ENCODE results near the gene INPP4B. TPM values are rescaled to one million over a fixed set of nuclear protein-coding genes. Genes with fewer than 3 reads are reported as not detected.
A peak's percentile ranks its signal among the peaks of the same experiment; 100 is the strongest.

The INPP4B gene
- total RNA-seq, 2 donors from 2014 or later: 8.2 to 16.6 TPM

DNA sequence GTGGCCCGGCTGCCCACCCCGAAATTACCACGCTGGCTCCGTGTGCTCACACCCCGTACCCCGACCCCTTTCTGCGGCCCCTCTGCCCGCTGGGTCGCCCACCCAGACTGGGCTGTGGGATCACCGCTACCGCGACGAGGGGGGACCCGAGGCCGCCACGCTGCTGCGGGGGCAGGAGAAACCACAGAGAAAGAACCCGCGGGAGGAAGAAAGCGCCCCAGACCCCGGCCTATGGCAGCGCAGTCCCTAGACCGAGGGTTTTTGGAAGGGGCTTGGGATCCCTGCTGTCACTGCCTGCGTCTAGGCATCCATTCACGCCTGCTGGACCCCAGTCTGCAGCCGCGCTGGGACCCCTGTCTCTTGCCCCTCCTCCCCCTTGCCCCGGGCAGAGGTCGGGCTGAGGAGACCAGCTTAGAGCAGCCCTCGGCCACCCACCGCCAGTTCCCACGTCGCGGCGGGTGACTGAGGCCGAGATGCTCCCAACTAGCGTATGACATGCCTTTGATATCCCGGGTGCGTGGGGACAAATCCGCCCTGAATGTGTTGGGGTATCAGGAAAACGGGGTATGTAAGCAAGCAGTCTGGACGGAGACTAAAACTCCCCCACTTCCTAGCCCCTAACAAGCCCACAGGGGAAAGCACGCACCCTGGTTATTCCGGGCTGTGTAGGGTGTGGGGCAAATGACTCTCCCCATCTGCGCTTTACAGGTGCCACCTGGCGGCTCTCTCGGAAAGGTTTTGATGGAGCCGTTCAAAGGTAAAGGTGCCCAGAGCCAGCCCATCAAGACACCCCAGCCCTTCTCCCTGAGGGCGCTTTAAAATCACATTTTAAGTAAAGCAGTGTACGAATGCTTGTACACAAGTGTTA lies 862 bp upstream of the INPP4B start:
- H3K4me3 ChIP-seq: peak overlapping the region; percentile 18 to 62
- no peaks in the 10 kb centered on the region for H3K27me3 ChIP-seq
- no peaks in the 10 kb centered on the region for H3K9me3 ChIP-seq
- no peaks in the 10 kb centered on the region for H3K36me3 ChIP-seq (replicated peaks in 1 of 2; ENCODE audit: insufficient read depth in 1 of 2, low read depth in 2 of 2)
- DNase-seq (peak; percentile 67 to 75 (median 70)), ATAC-seq (peak; percentile 82)
- TF ChIP-seq CTCF (IDR thresholded peaks at IDR 0.05) (peak; percentile 10 to 70 (median 57)), POLR2A (IDR thresholded peaks at IDR 0.05) (no peak)
- intact Hi-C loops (cut with DNase I): loop anchor here (5.0 kb wide), 1 partner anchor 720 kb away; no protein-coding TSS in a partner anchor
- peaks cover 17% of the 10 kb centered on the region for H3K4me1 ChIP-seq
- H3K27ac ChIP-seq: peak overlapping the region in 3 of 4 donors; percentile 33 to 63 (median 33)
- 2% methylated on average over 22 to 50 of the region's 50 CpGs for WGBS, 2 donors

- intact Hi-C loops (cut with DNase I): loop anchor here (5.0 kb wide), 1 partner anchor 718 kb away; no protein-coding TSS in a partner anchor
- Histone ChIP-seq H3K27ac (peak overlapping the region in 2 of 4 donors; percentile 33 to 63), H3K27me3 (no peaks in the 10 kb centered on the region), H3K9me3 (no peaks in the 10 kb centered on the region), H3K4me1 (peaks cover 17% of the 10 kb centered on the region), H3K4me3 (peak overlapping the region; percentile 18 to 62), H3K36me3 (replicated peaks in 1 of 2; ENCODE audit: insufficient read depth in 1 of 2, low read depth in 2 of 2) (no peaks in the 10 kb centered on the region)
- DNase-seq (peak; percentile 3 to 24 (median 17)), ATAC-seq (peak; percentile 19)
- WGBS, 2 donors: 6 to 13% methylated on average over 18 to 43 of the region's 43 CpGs
- TF ChIP-seq POLR2A (IDR thresholded peaks at IDR 0.05): no peak
- TF ChIP-seq CTCF (IDR thresholded peaks at IDR 0.05): no peak
Measured at GRCh38 chr4:142845293-142846107, 601 bp downstream of the INPP4B start.

DNA sequence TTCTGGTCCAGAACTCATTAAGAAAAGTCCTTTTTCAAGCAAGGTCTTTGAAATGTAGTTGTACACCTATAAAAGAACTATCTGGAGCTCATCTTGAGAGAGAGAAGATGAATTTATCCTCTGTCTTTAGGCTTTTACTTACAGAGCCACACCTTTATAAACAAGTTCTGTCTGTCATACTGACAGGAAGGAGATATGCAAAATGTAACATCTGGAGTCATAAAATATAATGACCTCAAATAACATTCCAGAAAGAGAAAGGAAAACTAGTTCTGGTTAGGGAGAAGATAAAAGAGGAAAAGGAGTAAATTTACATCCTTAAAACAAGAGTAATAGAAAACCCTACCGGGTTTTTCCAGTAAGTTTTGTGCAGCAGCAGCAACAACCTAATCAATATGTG lies 1.3 kb downstream of the INPP4B start:
- WGBS, 2 donors: 50 to 51% methylated on average over 1 of the region's 1 CpG
- DNase-seq (no peak), ATAC-seq (no peak)
- intact Hi-C loops (cut with DNase I): loop anchor here (5.0 kb wide), 1 partner anchor 717 kb away; no protein-coding TSS in a partner anchor
- no peaks in the 10 kb centered on the region for H3K9me3 ChIP-seq
- TF ChIP-seq POLR2A (IDR thresholded peaks at IDR 0.05) (no peak), CTCF (IDR thresholded peaks at IDR 0.05) (no peak)
- no peak overlapping the region for H3K4me3 ChIP-seq
- H3K27ac ChIP-seq: no peak overlapping the region
- H3K27me3 ChIP-seq: no peaks in the 10 kb centered on the region
- no peaks in the 10 kb centered on the region for H3K36me3 ChIP-seq (replicated peaks in 1 of 2; ENCODE audit: insufficient read depth in 1 of 2, low read depth in 2 of 2)
- H3K4me1 ChIP-seq: peaks cover 17% of the 10 kb centered on the region

DNA sequence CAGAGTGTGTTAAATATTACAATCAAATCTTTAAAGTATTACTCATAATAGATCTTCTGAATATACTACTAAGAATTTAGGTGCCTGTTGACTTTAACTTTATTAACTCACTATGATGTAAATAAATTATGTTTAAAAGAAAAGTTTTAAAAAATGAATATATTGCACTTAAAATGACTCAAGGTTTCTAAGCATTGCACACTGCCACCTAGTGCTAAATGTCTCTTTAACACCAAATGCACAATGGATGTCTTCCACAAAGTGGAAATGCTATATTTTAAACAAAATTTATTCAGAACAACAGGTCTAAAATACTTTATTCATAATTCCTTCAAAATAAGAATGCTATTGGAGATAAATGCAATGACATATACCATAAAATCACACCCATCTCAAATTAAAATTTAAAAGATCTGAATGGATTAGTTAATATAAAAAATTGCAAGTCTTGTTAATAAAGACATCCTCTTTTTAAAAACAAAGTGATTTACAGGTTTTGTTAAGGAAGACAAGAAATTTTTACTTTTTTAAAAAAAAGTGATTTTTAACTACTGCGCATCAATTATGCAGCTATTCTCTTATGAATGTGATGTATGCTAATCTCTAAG lies 5.5 kb downstream of the INPP4B start:
- Histone ChIP-seq H3K4me1 (peaks cover under 1% of the 10 kb centered on the region), H3K27me3 (no peaks in the 10 kb centered on the region), H3K27ac (no peak overlapping the region), H3K36me3 (replicated peaks in 1 of 2; ENCODE audit: insufficient read depth in 1 of 2, low read depth in 2 of 2) (no peaks in the 10 kb centered on the region), H3K4me3 (no peak overlapping the region), H3K9me3 (no peaks in the 10 kb centered on the region)
- peak in 1 of 4 donors; percentile 11 for DNase-seq
- intact Hi-C loops (cut with DNase I): no loop called here
- TF ChIP-seq POLR2A (IDR thresholded peaks at IDR 0.05) (no peak), CTCF (IDR thresholded peaks at IDR 0.05) (peak in 6 of 7 experiments; percentile 55 to 66 (median 60))
- WGBS, 2 donors: 59 to 78% methylated on average over 1 of the region's 1 CpG
- ATAC-seq: peak; percentile 40

Data from body of pancreas (tissue), 4 donors.